Neural progenitor cell (in vitro differentiated cells): ENCODE data around the gene GFOD1. TPM values are rescaled to one million over a fixed set of nuclear protein-coding genes. Genes with fewer than 3 reads are reported as not detected.

Experiments used
- DNase-seq: peaks from one replicate; pipeline ENCODE4 v3.0.0-alpha.2; 2016; ENCODE audit warnings: low spot score
- H2AFZ ChIP-seq: fragments of 200-600 bp; sonication (generic); replicated peaks from 2 replicates; pipeline ENCODE4 v1.6.1; 2016; ENCODE audit warnings: antibody characterized with exemption
- H3F3A ChIP-seq: fragments of 200-600 bp; sonication (generic); 2 replicates; pipeline ENCODE4 v1.6.1; 2016; ENCODE audit warnings: antibody characterized with exemption, low read depth
- H3K27ac ChIP-seq: fragments of 200-600 bp; sonication (generic); 2 replicates; pipeline ENCODE4 v1.5.1; 2016; ENCODE audit warnings: mild to moderate bottlenecking
- H3K27me3 ChIP-seq: fragments of 200-600 bp; sonication (generic); 2 replicates; pipeline ENCODE4 v1.6.1; 2016; ENCODE audit warnings: mild to moderate bottlenecking, moderate library complexity
- H3K36me3 ChIP-seq: fragments of 200-600 bp; sonication (generic); 2 replicates; pipeline ENCODE4 v1.5.1; 2016
- H3K4me1 ChIP-seq: fragments of 200-600 bp; sonication (generic); 2 replicates; pipeline ENCODE4 v1.6.1; 2016; ENCODE audit warnings: mixed run types
- H3K4me2 ChIP-seq: fragments of 200-600 bp; sonication (generic); 2 replicates; pipeline ENCODE4 v1.6.1; 2016
- H3K4me3 ChIP-seq: fragments of 200-600 bp; sonication (generic); 2 replicates; pipeline ENCODE4 v1.5.1; 2016
- H3K79me2 ChIP-seq: fragments of 200-600 bp; sonication (generic); 2 replicates; pipeline ENCODE4 v1.6.1; 2016; ENCODE audit warnings: low read depth
- H3K9ac ChIP-seq: fragments of 200-600 bp; sonication (generic); 2 replicates; pipeline ENCODE4 v1.6.1; 2016
- H3K9me3 ChIP-seq: fragments of 200-600 bp; sonication (generic); 2 replicates; pipeline ENCODE4 v1.5.1; 2016; ENCODE audit warnings: low read depth
- H4K20me1 ChIP-seq: fragments of 200-600 bp; sonication (generic); 2 replicates; pipeline ENCODE4 v1.6.1; 2016; ENCODE audit warnings: low read depth
- H3K27ac Mint-ChIP-seq: 3 replicates; pipeline ENCODE4 v1.8.0; 2021; ENCODE audit warnings: mixed read lengths
- H3K27me3 Mint-ChIP-seq: 2 replicates; pipeline ENCODE4 v1.8.0; 2022; ENCODE audit warnings: low read depth, mild to moderate bottlenecking, inconsistent platforms, moderate library complexity, mixed read lengths; ENCODE audit not compliant: insufficient read depth
- H3K36me3 Mint-ChIP-seq: 3 replicates; pipeline ENCODE4 v1.8.0; 2021; ENCODE audit warnings: mixed read lengths
- H3K4me1 Mint-ChIP-seq: 3 replicates; pipeline ENCODE4 v1.8.0; 2021; ENCODE audit warnings: mixed read lengths
- H3K4me3 Mint-ChIP-seq: 3 replicates; pipeline ENCODE4 v1.8.0; 2021; ENCODE audit warnings: mild to moderate bottlenecking, moderate library complexity, mixed read lengths
- H3K9me3 Mint-ChIP-seq: 3 replicates; pipeline ENCODE4 v1.8.0; 2020; ENCODE audit warnings: mixed read lengths
- CTCF ChIP-seq: fragments of 200-600 bp; sonication (generic); IDR thresholded peaks from 2 replicates; pipeline ENCODE4 v1.5.1; 2017; ENCODE audit warnings: antibody characterized with exemption, mild to moderate bottlenecking
- EZH2 ChIP-seq: fragments of 200-600 bp; sonication (generic); IDR thresholded peaks from 2 replicates; pipeline ENCODE4 v1.6.1; 2017; ENCODE audit warnings: antibody characterized with exemption, mild to moderate bottlenecking, moderate library complexity
- EZH2phosphoT487 ChIP-seq: fragments of 200-600 bp; sonication (generic); IDR thresholded peaks from 2 replicates; pipeline ENCODE4 v1.6.1; 2017; ENCODE audit warnings: antibody characterized with exemption
- total RNA-seq: library from RNA; depleted of rRNA; stranded (reverse); fragments of >200 nt; gene quantifications from 2 replicates; pipeline ENCODE4 v1.2.3, GENCODE V29; 2015; ENCODE audit warnings: low replicate concordance

Gene GFOD1
- total RNA-seq, 1 donor from 2014 or later = 1.8 TPM

GRCh38 chr6:13454286-13455221 lies 32.8 kb downstream of the GFOD1 start:
- no peaks in the 10 kb centered on the region for H3K79me2 ChIP-seq
- peaks cover 7% of the 10 kb centered on the region for H3K4me1 ChIP-seq
- no peaks in the 10 kb centered on the region for H3K9me3 ChIP-seq
- Mint-ChIP-seq H3K4me1 (peaks cover 23% of the 10 kb centered on the region), H3K4me3 (no peak overlapping the region), H3K9me3 (peaks cover 8% of the 10 kb centered on the region), H3K27ac (no peak overlapping the region), H3K27me3 (peaks cover 8% of the 10 kb centered on the region), H3K36me3 (no peaks in the 10 kb centered on the region)
- no peak for TF ChIP-seq EZH2phosphoT487
- no peak for TF ChIP-seq CTCF
- no peak for TF ChIP-seq EZH2
- H3K27ac ChIP-seq = no peak overlapping the region
- H3K9ac ChIP-seq = no peak overlapping the region
- no peaks in the 10 kb centered on the region for H3F3A ChIP-seq
- no peaks in the 10 kb centered on the region for H4K20me1 ChIP-seq
- no peaks in the 10 kb centered on the region for H3K27me3 ChIP-seq
- H3K36me3 ChIP-seq = no peaks in the 10 kb centered on the region
- no peak for DNase-seq
- H2AFZ ChIP-seq = no peak overlapping the region
- no peak overlapping the region for H3K4me3 ChIP-seq
- no peak overlapping the region for H3K4me2 ChIP-seq

- DNase-seq = no peak
These were observed 33.6 kb downstream of the GFOD1 start for GRCh38 chr6:13453771-13454251.

GRCh38 chr6:13453153-13453552 lies 34.2 kb downstream of the GFOD1 start:
- no peak overlapping the region for H3K4me3 Mint-ChIP-seq
- peaks cover 6% of the 10 kb centered on the region for H3K27me3 Mint-ChIP-seq
- H3K4me3 ChIP-seq = no peak overlapping the region
- peaks cover 7% of the 10 kb centered on the region for H3K4me1 ChIP-seq
- peaks cover 23% of the 10 kb centered on the region for H3K4me1 Mint-ChIP-seq
- H3K27ac ChIP-seq = no peak overlapping the region
- H4K20me1 ChIP-seq = no peaks in the 10 kb centered on the region
- no peak overlapping the region for H3K9ac ChIP-seq
- no peaks in the 10 kb centered on the region for H3K79me2 ChIP-seq
- no peaks in the 10 kb centered on the region for H3K36me3 ChIP-seq
- H3K4me2 ChIP-seq = no peak overlapping the region
- H3F3A ChIP-seq = no peaks in the 10 kb centered on the region
- no peaks in the 10 kb centered on the region for H3K36me3 Mint-ChIP-seq
- no peak for TF ChIP-seq CTCF
- no peak for TF ChIP-seq EZH2
- TF ChIP-seq EZH2phosphoT487 = no peak
- no peak for DNase-seq
- no peaks in the 10 kb centered on the region for H3K27me3 ChIP-seq
- H2AFZ ChIP-seq = no peak overlapping the region
- H3K9me3 ChIP-seq = no peaks in the 10 kb centered on the region
- no peak overlapping the region for H3K27ac Mint-ChIP-seq
- H3K9me3 Mint-ChIP-seq = peaks cover 8% of the 10 kb centered on the region

More at GRCh38 chr6:13453771-13454251, 33.6 kb downstream of the GFOD1 start:
- Histone ChIP-seq H3K9me3 (no peaks in the 10 kb centered on the region), H3K4me3 (no peak overlapping the region), H2AFZ (no peak overlapping the region), H3K9ac (no peak overlapping the region), H4K20me1 (no peaks in the 10 kb centered on the region), H3K36me3 (no peaks in the 10 kb centered on the region), H3F3A (no peaks in the 10 kb centered on the region), H3K27me3 (no peaks in the 10 kb centered on the region), H3K27ac (no peak overlapping the region), H3K79me2 (no peaks in the 10 kb centered on the region), H3K4me2 (no peak overlapping the region), H3K4me1 (peaks cover 7% of the 10 kb centered on the region)
- Mint-ChIP-seq H3K4me3 (no peak overlapping the region), H3K4me1 (peaks cover 23% of the 10 kb centered on the region), H3K27ac (no peak overlapping the region), H3K9me3 (peaks cover 8% of the 10 kb centered on the region), H3K27me3 (peaks cover 8% of the 10 kb centered on the region), H3K36me3 (no peaks in the 10 kb centered on the region)
- TF ChIP-seq EZH2phosphoT487 (no peak), CTCF (no peak), EZH2 (no peak)
